ENCODE data around the gene MACROD1.
A peak's percentile ranks its signal among the peaks of the same experiment; 100 is the strongest.

Gene MACROD1

GRCh38 chr11:64011371-64011770 is 154.5 kb downstream of the MACROD1 start:
- no peak for DNase-seq (ENCODE audit: low read depth)

GRCh38 chr11:64010783-64011182 is 155.1 kb downstream of the MACROD1 start:
- no peak for DNase-seq (ENCODE audit: low read depth)
- in situ Hi-C loops (cut with HindIII; ENCODE audit: low sequenced_read_pairs) = no loop called here

More at GRCh38 chr11:64011371-64011770, 154.5 kb downstream of the MACROD1 start:
- in situ Hi-C loops (cut with HindIII; ENCODE audit: low sequenced_read_pairs) = no loop called here
- TF ChIP-seq, protein P1, sequence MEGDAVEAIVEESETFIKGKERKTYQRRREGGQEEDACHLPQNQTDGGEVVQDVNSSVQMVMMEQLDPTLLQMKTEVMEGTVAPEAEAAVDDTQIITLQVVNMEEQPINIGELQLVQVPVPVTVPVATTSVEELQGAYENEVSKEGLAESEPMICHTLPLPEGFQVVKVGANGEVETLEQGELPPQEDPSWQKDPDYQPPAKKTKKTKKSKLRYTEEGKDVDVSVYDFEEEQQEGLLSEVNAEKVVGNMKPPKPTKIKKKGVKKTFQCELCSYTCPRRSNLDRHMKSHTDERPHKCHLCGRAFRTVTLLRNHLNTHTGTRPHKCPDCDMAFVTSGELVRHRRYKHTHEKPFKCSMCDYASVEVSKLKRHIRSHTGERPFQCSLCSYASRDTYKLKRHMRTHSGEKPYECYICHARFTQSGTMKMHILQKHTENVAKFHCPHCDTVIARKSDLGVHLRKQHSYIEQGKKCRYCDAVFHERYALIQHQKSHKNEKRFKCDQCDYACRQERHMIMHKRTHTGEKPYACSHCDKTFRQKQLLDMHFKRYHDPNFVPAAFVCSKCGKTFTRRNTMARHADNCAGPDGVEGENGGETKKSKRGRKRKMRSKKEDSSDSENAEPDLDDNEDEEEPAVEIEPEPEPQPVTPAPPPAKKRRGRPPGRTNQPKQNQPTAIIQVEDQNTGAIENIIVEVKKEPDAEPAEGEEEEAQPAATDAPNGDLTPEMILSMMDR (IDR thresholded peaks at IDR 0.05; ENCODE audit: low read depth, low read length, missing control alignments) = no peak
- no peak overlapping the region for H3K4me3 ChIP-seq (ENCODE audit: low read depth, low read length)

GRCh38 chr11:64009710-64010109 is 156.2 kb downstream of the MACROD1 start:
- DNase-seq (ENCODE audit: low read depth) = no peak
- TF ChIP-seq, protein P1 (IDR thresholded peaks at IDR 0.05; ENCODE audit: low read depth, low read length, missing control alignments) = no peak
- in situ Hi-C loops (cut with HindIII; ENCODE audit: low sequenced_read_pairs) = loop anchor here (5.0 to 10.0 kb wide), 3 partner anchors 43 to 83 kb away; no protein-coding TSS in a partner anchor
- no peak overlapping the region for H3K4me3 ChIP-seq (ENCODE audit: low read depth, low read length)

More at GRCh38 chr11:64010783-64011182, 155.1 kb downstream of the MACROD1 start:
- TF ChIP-seq, protein P1 (IDR thresholded peaks at IDR 0.05; ENCODE audit: low read depth, low read length, missing control alignments) = no peak
- no peak overlapping the region for H3K4me3 ChIP-seq (ENCODE audit: low read depth, low read length)

DNA sequence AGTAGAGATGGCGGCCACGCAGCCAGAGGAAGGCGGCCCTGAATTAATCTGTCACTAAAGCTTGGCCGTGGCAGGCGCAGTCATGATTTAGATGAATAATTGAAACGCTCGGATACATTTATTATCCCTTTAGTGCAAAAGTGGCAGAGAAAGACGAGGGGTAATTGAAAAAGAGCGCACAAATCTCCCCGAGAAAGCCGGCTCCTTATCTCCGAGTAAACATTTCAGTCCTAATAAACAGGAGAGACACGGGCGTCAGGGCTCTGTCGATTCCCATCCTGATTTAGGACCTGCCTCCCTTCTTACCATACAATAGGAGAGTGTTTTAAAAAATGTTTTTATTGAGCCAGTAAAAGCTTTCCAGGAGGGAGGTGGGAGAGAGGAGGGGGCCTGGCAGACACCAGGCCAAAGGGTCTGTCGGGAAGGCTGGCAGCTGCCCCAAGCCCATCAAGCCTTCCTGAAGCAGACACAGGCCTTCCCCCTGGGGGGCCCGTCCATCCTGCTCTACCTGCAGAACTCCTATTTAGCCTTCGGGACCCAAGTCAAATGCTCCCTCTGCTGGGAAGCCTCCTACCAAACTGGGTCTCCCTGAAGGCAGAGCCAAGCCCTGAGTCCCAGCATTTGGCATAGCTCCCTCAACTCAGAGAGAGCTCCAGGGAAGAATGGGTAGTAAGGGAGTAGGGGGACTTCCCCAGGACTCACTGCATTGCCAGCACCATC is 156.8 kb downstream of the MACROD1 start:
- no peak for DNase-seq (ENCODE audit: low read depth)
- no peak overlapping the region for H3K4me3 ChIP-seq (ENCODE audit: low read depth, low read length)
- TF ChIP-seq, protein P1 (IDR thresholded peaks at IDR 0.05; ENCODE audit: low read depth, low read length, missing control alignments) = no peak
- in situ Hi-C loops (cut with HindIII; ENCODE audit: low sequenced_read_pairs) = loop anchor here (5.0 to 10.0 kb wide), 3 partner anchors 43 to 83 kb away; no protein-coding TSS in a partner anchor

DNA sequence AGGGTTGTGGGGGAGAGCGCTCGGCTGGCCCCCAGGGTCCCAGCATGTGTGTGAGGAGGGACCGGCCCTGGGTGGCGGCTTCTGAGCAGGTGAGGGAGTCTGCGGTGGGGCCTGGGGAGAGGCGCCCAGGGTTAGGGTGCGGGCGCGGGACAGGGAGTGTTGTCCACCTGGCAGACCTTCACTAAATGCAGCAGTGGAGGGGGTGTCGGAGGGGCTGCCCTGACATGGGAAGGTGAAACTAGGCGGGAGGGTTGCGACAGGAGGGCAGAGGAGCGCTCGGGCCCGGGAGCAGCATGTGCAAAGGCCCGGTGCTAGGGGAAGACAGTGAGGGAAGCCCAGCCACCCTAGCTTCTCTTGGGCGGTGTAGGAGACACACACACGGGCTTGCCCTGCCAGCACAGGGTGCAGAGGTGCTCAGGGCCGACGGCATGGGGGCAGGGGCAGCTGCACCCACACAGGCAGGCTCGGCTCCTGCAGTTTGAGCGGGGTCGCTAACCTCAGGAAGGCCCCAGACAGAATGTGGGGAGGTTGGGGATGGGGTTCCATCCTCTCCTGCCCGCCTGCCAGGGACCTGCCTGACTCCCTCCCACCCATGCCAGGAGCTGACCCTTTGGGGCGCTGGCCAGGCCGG is 157.5 kb downstream of the MACROD1 start:
- DNase-seq (ENCODE audit: low read depth) = no peak
- no peak overlapping the region for H3K4me3 ChIP-seq (ENCODE audit: low read depth, low read length)
- TF ChIP-seq, protein P1 (IDR thresholded peaks at IDR 0.05; ENCODE audit: low read depth, low read length, missing control alignments) = no peak
- in situ Hi-C loops (cut with HindIII; ENCODE audit: low sequenced_read_pairs) = loop anchor here (5.0 to 10.0 kb wide), 3 partner anchors 44 to 84 kb away; no protein-coding TSS in a partner anchor

DNA sequence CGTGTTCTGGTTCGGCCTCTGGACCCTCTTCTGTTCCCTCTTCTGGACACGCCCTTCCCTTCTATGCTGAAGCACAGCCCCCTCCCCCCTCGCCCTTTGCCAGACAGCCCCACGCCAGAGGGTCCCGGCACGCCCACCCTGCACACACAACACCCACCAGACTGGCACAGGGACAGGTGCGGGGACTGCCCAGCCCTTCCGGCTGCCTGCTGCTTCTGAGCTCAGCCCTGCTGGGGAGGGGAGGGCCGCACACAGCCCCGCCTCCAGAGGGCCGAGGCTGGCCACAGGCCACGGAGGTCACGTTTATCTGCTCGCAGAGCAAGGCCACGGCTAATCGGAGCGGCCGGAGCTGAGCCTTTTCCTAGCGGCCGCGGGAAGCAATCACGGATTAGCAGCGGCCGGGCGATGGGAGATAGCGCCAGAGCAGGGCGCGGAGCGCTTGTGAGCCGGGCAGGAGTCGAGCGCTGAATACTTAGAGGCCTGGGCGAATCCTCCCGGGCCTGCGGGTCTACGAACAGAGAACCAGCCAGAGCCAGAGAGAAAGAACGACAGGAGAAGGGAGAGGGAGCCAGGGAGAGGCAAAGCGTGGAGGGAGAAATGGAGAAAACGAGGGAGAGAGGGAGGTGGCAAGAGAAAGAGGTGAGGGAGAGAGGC is 158.2 kb downstream of the MACROD1 start:
- in situ Hi-C loops (cut with HindIII; ENCODE audit: low sequenced_read_pairs) = loop anchor here (5.0 to 10.0 kb wide), 3 partner anchors 45 to 85 kb away; no protein-coding TSS in a partner anchor
- peak overlapping the region; percentile 22 for H3K4me3 ChIP-seq (ENCODE audit: low read depth, low read length)
- no peak for DNase-seq (ENCODE audit: low read depth)
- TF ChIP-seq, protein P1 (IDR thresholded peaks at IDR 0.05; ENCODE audit: low read depth, low read length, missing control alignments) = peak; percentile 32
